Stimulated activated CD8-positive, alpha-beta memory T cell treated with anti-CD3 and anti-CD28 coated beads, Interleukin-15, amount 100 ng/mL, for 4 hours (primary cell): ENCODE measurements around the gene CAPN15.

ENCODE experiments used
- DNase-seq, 2 donors: peaks; one replicate each; pipeline ENCODE4 v3.0.0-alpha.2; 2020; ENCODE audit warnings: low read depth in 2 of 2

The CAPN15 gene

DNA sequence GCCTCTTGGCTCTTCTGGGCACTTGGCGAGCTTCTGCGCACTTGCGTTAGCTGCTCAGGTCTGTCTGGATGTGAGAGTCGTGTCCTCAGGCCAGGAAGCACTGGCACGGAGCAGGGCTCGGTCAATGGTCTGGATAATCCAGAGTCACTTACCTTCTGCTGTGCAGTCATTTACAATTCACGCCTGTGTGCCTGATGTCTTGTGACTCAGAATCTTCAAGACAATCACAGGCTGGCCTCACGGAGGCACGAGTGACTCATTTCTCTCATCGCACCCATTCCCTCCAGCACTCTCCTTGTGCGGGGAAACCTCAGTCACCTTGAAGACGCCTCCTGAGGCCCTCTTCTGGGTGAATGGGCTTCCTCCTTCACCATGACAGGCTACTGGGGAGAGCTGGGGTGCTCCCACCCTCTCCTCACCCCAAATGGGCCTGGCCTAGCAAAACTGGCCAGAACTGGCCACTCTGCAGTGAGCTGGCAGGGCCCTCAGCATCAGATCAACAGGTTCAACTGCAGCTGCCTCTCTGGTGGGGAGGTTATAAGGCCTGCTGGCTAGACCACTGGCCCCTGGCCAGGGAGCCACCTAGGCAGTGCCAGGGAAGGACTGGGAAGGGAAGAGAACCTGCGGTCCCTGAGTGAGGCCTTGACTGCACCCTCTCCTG, 1.9 kb upstream of the CAPN15 start:
- DNase-seq, result peak; percentile 47 to 64

GRCh38 chr16:526181-527014, 1.1 kb upstream of the CAPN15 start:
- no peak for DNase-seq

DNA sequence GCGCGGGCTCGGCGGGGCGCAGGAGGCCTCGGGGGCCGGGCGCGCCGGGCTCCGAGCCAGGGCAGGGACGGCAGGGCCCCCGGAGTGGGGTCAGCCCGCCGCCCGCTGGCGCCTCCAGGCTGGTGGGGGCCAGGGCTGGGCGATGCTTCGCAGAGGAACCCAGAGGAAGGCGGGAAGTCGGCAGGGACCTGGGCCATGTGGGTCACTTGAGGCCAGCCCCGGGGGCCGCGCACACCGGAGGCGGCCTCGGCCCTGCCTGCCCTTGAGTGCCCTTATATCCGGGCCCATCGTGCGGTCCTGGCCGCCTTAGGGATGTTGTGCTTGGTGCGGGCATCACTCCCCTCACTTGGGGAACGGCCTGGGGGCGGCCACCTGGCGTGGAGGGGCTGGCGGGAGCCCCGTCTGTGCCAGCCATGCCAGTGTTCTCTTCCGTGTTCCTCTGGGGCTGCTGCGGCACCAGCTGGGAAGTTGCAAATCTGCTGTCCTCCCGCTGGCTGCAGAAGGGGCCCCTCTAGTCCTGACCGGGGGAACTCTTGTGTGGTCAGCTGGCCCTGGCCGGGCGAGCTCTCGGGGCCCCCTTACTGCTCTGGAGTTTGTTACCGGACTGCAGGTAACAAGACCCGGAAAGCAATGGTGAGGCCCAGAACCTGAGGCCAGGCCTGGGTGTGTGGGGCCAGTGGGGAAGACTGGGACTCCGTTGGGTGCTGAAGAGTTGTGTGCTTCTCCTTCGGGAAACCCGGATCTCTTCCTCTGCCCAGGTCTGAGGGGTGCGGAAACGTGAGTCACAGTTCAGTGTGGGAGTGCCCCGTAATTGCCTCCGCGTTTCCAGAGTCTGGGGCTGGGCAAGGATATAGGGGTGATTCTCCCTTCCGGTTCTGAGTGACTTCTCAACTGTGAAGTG, 849 bp downstream of the CAPN15 start:
- no peak for DNase-seq

DNA sequence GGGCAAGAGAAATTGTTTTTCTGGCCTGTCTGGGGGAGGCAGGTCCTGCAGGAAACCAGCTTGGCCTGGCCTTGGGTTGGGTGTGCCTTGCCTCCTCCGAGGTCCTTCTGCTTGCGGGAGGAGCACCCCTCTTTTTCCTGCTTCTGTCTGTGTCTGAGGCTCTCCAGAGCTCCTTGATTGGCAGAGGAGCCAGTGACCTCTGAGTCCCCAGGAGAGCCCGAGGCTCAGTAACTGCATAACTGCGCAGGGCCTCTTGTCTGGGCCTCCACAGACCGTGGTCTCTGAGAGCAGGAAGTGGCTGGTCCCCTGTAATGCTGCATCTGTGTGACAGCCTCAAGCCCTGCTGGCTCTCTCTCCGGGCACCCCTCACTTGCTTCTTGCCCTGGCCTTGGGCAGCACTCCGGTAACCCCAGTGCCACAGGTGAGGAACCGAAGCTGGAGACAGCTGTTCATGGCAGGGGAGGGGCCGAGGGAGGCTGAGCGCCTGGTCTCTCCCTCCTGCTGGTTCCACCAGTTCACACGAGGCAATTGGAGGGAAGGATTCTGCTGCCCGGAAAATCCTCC, 1.6 kb downstream of the CAPN15 start:
- no peak for DNase-seq

DNA sequence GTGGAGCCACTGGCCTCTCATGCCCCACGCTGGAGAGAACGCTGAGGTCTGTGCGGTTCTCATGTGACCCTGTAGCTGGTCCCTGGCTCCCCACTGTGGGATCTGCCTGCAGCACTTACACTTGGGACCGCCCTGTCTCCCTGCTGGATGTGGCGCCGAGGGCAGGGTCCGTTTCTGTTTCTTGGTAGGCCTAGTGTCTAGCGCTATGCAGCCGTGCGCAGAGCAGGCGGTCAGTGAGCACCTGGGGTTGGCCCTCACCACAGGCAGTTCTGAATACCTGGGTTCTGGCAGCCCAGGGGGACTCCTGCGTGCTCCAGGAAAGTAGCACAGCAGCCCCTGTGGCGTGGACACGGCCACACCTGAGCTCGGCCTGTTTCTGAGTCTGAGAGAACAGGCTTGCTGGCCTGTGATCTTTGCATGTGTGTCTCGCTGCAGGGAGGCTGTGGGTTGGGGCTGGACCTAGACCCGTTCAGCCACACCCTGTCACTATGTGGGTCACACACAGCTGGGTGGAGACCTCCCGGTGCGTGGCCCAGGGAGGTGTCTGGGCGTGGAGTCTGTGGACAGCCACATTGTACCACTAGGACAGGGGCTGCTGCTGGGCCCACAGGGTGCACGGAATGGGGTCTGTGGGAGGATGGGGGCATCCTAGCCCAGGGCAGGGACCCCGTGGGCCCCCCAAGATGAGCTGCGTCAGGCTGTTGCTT, 2.8 kb downstream of the CAPN15 start:
- no peak for DNase-seq

GRCh38 chr16:531494-532125, 4.1 kb downstream of the CAPN15 start:
- no peak for DNase-seq

GRCh38 chr16:533391-534123, 6.0 kb downstream of the CAPN15 start:
- DNase-seq, result no peak

DNA sequence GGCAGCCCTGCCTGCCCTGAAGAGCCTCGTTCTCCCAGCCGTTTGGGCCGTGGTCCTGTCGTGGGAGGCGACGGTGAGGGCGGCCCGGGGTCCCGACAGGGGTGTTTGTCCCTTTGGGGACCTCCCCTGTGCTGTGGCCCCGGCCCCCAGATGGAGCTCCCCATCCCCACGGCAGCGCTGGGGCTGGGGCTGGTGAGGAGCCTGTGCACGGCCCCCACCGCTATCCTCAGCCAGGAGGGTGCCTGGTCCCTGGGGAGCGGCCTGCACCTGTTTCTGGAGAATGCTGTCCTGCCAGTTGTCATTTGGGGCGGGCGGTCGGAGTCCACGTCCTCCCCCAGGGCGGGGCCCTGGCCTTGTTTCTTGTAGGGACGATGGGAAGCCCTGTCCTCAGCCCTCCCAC, 6.6 kb downstream of the CAPN15 start:
- no peak for DNase-seq

GRCh38 chr16:534856-535445, 7.4 kb downstream of the CAPN15 start:
- DNase-seq, result no peak

DNA sequence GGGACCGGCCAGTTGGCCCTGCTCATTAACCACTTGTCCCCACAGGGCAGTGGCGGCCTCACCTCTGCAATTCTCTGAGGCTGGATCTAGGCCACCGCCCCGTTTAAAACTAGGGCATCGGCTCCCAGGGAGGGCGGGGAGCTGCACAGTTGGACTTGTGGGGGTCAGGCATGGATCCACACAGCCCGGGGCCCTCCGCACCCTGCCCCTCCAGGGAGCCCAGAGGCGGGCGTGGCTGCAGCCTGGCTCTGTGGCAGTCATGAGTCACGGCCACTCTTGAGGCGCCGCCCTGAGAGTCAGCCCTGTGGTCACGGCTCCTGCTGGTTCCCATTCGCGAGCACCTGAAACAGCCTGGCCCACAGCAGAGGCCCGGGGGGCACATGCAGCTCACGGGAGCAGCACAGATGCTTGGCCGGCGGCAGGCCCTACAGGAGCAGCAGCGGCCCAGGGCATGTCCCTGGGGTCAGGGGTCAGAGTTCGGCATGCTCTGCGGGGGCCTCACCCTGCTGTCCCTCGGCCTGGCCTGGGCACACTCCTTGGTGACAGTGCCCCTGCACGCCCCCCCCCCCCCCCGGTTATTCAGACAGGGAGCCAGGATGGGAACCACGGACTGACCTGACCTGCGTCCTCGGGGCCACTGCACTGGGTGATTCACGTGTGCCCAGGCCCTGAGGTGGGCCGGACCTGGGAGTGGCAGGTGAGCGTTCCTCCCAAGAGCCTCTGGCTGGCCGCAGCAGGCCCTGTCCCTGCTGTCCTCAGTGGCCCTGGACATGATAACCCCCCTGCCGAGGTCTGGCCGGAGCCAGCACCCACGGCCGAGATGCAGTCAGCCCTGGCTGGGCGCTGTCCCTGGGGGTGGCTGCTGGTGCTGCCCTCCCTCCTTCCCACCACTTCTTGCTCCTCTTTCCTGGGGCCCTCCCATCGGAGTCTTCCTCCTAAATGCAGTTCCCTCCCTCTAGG, 8.2 kb downstream of the CAPN15 start:
- DNase-seq, result no peak

DNA sequence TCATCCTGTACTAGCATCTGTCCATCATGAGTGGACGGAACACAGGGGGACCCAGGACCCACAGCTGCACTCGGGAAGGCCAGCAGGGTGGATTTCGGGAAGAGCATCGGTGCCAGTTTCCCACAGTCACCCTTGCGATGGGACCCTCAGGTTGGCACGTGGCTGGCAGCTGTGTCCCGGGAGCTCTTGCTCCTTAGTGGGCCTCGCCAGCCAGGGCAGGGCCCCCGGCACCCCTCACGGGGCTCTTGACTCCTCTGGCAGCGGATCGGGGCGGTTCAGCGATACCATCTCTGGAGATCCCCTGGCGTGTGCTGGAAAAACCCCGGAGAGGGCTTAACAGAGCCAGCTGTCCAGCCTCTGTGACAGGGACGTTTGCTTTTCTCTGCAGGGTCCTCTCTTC, 9.2 kb downstream of the CAPN15 start:
- no peak for DNase-seq

DNA sequence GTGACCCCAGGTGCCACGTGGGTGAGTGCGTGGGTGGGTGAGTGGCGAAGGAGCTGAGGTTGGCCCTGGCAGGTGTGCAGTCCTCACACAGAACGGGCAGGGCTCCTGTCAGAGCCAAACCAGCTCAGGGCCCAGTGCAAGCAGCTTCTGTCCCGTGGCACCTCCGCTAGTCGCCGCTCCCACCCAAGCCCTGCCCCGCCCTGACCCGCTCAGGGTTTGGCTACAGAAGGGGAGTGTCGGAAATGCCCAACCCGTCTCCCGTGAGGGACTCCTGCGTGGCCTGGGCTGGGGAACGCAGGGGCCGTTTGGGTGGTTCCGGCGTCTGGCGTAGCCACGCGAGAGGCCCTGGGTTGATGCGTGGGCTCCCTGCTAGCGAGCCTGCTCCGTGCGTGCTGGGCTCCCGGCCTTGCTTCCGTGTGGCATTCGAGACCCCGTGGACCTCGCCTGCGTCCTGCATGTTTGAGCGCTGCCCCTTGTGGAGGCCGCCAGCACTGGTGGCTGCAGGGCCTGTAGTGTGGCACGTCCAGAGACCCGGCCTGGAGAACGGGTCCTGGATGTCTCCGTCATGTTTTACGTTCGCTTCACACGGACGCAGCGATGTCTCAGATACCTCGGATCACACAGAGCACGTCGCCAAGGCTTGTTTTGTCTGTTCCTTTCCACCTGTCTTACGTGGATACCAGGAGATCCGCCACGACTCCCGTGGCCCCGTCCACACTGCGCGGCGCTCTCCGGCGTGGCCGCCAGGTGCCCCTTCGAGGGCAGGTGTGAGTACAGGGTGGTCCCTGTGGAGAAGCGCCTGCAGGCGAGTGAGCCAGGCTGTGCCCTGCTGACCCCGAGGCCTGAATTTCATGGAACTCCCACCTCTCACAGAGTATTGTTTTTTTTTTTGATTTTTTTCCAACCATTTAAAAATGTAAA, 10.2 kb downstream of the CAPN15 start:
- no peak for DNase-seq

DNA sequence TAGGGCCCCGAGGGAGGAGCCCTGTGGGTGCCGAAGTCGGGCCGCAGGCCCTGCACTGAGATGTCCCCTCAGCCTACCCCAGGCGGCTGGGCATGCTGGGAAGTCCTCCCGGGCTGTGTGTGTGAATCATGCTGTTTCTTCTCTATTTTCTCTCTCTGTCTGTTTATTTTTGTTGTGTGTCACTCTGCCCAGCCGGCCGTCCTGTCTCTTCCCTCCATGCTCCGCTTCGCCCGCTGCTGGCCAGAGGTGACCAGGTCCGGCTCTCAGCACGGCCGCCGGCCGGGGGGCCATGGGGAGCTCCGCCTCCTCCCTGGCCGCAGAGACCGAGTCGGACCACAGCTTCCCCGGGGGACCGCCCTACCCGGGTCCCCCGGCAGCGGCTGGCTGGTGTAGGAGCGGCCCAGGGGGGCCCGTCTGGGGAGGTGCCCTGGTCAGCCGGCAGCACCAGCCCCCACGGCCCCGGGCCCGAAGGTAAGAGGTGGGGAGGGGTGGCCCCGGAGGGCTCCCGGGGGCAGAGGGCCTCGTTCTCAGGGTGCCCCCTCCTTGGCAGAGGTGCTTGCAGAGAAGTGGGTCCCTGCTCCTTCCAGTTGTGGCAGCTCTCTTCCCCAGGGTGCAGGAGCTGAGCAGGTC, 12.5 kb downstream of the CAPN15 start:
- DNase-seq, result no peak

DNA sequence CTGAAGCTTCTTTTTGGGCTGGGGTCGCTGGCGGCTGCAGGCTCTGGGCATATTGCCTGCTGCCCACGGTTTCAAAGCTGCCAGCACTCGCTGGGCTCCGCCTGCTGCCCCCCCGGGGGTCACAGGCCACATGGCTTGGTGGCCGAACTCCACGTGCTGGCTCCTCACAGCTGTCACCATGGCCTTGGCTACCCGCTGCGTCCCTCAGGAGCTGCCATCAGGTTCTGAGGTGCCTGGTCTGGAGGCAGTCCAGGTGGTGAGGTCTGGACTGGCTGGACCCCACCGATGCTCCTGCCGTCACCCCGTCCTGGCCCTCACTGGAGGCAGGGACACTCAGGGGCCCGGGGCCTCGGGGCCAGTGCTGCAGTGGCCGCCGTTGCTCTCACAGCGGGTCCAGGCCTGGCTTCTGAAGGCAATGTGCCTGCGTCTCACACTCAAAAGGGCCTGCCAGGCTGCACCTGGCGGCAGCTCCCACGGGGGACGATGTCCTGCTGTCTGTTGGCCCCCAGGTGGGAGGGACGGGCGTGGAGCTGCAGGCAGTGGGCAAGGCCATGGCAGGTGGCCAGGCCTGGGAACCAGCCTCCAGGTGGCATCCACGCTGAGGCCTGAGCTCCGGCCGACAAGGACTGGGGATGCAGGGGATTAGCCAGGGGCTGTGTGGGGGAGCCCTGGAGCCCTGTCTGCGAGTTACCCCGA, 13.3 kb downstream of the CAPN15 start:
- no peak for DNase-seq

DNA sequence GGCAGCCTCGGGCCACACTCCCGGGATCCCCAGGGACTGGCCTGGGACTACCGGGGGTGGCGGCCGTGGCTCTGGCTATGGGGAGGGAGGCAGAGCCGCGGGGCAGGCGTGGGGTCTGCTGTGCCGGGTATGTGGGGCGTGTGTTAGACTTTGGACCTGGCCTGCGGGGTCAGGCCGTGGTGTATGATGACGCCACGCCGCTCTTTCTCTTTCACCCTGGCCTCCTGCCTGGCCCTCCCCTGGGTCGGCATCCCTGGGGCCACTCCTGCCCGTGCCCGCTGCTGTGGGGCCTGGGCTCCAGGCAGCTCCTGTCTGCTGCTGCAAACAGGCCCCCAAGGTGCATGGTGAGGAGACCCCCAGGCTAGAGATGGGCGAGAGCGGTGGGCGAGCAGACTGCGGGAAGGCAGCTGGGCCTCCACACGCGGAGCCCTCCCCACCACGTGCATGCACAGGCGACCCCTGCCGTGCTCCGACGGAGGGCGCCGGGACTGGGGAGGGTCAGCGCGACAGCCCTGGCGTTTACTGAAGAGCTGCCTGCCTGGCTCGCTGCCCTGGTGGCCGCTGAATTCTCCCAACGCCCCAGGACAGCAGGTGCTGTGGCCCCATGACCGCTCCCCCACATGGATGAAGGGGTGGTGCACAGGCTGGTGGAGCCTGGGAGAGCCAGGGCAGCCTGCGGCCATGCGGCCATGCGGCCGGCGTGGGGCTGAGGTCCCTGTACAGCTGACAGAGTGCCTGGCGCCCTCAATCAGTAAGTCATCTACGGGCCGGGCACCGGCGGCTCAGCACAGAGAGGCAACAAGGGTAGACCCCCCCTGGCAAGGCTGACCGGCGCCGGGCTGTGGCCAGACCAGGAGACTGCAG, 16.0 kb downstream of the CAPN15 start:
- no peak for DNase-seq
